IPS-NIHi7 (cell line): Measurements from ENCODE around the gene TMEM129.
"Not testable (repeated sequence)": the region's sequence is repeated elsewhere in the genome, so short reads cannot be mapped to it uniquely, and the experiment has no call there.

Experiments
- DNase-seq: peaks from one replicate; pipeline ENCODE4 v3.0.0; 2012; ENCODE audit warnings: mixed read lengths; ENCODE audit errors: extremely low spot score

The TMEM129 gene

GRCh38 chr4:1695913-1696312 lies 25.2 kb downstream of the TMEM129 start:
- DNase-seq = no peak

- peak; percentile 81 for DNase-seq
Observed at GRCh38 chr4:1693131-1693896, 27.8 kb downstream of the TMEM129 start.

GRCh38 chr4:1691737-1692373 lies 29.3 kb downstream of the TMEM129 start:
- no peak for DNase-seq

- DNase-seq = no peak
Observed at GRCh38 chr4:1690698-1691097, 30.4 kb downstream of the TMEM129 start.

GRCh38 chr4:1686440-1687036 lies 34.6 kb downstream of the TMEM129 start:
- no peak for DNase-seq

GRCh38 chr4:1685235-1686150 lies 35.6 kb downstream of the TMEM129 start:
- no peak for DNase-seq

GRCh38 chr4:1684506-1685234 lies 36.5 kb downstream of the TMEM129 start:
- DNase-seq = no peak

- peak; percentile 97 for DNase-seq
Observed at GRCh38 chr4:1683736-1684505, 37.2 kb downstream of the TMEM129 start, which contains the start of gene FAM53A. Gene FAM53A (minus strand): TSS chr4:1684313. CDS start chr4:1668741, 15,572 bp downstream.

- DNase-seq = no peak
Observed at GRCh38 chr4:1683261-1683735, 37.8 kb downstream of the TMEM129 start.

GRCh38 chr4:1682860-1683259 lies 38.3 kb downstream of the TMEM129 start:
- DNase-seq = no peak

- DNase-seq = no peak
Observed at GRCh38 chr4:1678244-1678643, 42.9 kb downstream of the TMEM129 start.

GRCh38 chr4:1676605-1677525 lies 44.3 kb downstream of the TMEM129 start:
- no peak for DNase-seq

GRCh38 chr4:1675802-1676137 lies 45.4 kb downstream of the TMEM129 start:
- DNase-seq = no peak

- no peak for DNase-seq
Observed at GRCh38 chr4:1675136-1675801, 45.9 kb downstream of the TMEM129 start.

- peak; percentile 15 for DNase-seq
Observed at GRCh38 chr4:1674682-1675081, 46.4 kb downstream of the TMEM129 start.

GRCh38 chr4:1673671-1674070 lies 47.5 kb downstream of the TMEM129 start:
- peak; percentile 6 for DNase-seq

- not testable (repeated sequence) for DNase-seq
Observed at GRCh38 chr4:1671011-1671410, 50.1 kb downstream of the TMEM129 start.

GRCh38 chr4:1670279-1670678 lies 50.8 kb downstream of the TMEM129 start:
- DNase-seq = no peak

- no peak for DNase-seq
Observed at GRCh38 chr4:1669850-1670249, 51.3 kb downstream of the TMEM129 start.
